ENCODE data around the gene PRSS2.
"Not testable (repeated sequence)": the region's sequence is repeated elsewhere in the genome, so short reads cannot be mapped to it uniquely, and the experiment has no call there.

The PRSS2 gene

GRCh38 chr7:142770661-142771352, at the start of gene PRSS2:
TSS of gene PRSS2 (plus strand) at chr7:142770970. CDS start at chr7:142770983, 13 bp downstream.
- DNase-seq = no peak

- no peak for DNase-seq
Observed at GRCh38 chr7:142720986-142721385, 49.8 kb upstream of the PRSS2 start.

GRCh38 chr7:142722248-142722794, 48.4 kb upstream of the PRSS2 start:
- no peak for DNase-seq

GRCh38 chr7:142733271-142733670, 37.5 kb upstream of the PRSS2 start:
- no peak for DNase-seq

- no peak for DNase-seq
Observed at GRCh38 chr7:142739923-142740492, 30.8 kb upstream of the PRSS2 start.

GRCh38 chr7:142740786-142741185, 30.0 kb upstream of the PRSS2 start:
- no peak for DNase-seq

- DNase-seq = not testable (repeated sequence)
Observed at GRCh38 chr7:142741932-142742331, 28.8 kb upstream of the PRSS2 start.

GRCh38 chr7:142745091-142745635, 25.6 kb upstream of the PRSS2 start:
- no peak for DNase-seq

GRCh38 chr7:142745745-142746144, 25.0 kb upstream of the PRSS2 start:
- no peak for DNase-seq

GRCh38 chr7:142746264-142746663, 24.5 kb upstream of the PRSS2 start:
- no peak for DNase-seq

- DNase-seq = not testable (repeated sequence)
Observed at GRCh38 chr7:142748410-142748809, 22.4 kb upstream of the PRSS2 start.

GRCh38 chr7:142749218-142749993, 21.4 kb upstream of the PRSS2 start, which contains the start of gene PRSS1:
TSS of gene PRSS1 (plus strand) at chr7:142749472. CDS start at chr7:142749485, 13 bp downstream.
- DNase-seq = no peak

- no peak for DNase-seq
Observed at GRCh38 chr7:142750321-142750938, 20.3 kb upstream of the PRSS2 start.

- not testable (repeated sequence) for DNase-seq
Observed at GRCh38 chr7:142751526-142752175, 19.1 kb upstream of the PRSS2 start.

GRCh38 chr7:142752376-142753225, 18.2 kb upstream of the PRSS2 start:
- DNase-seq = no peak

- DNase-seq = no peak
Observed at GRCh38 chr7:142753366-142753765, 17.4 kb upstream of the PRSS2 start.

- not testable (repeated sequence) for DNase-seq
Observed at GRCh38 chr7:142753925-142754491, 16.8 kb upstream of the PRSS2 start.

GRCh38 chr7:142754681-142755575, 15.8 kb upstream of the PRSS2 start:
- no peak for DNase-seq

- not testable (repeated sequence) for DNase-seq
Observed at GRCh38 chr7:142758312-142758711, 12.5 kb upstream of the PRSS2 start.

GRCh38 chr7:142759433-142759832, 11.3 kb upstream of the PRSS2 start:
- no peak for DNase-seq
